Stomach smooth muscle (tissue), 2 donors: ENCODE measurements around the gene RAPH1.
A peak's percentile ranks its signal among the peaks of the same experiment; 100 is the strongest.
"Not testable (repeated sequence)": the region's sequence is repeated elsewhere in the genome, so short reads cannot be mapped to it uniquely, and the experiment has no call there.

ENCODE experiments used
- H3K27ac ChIP-seq: one replicate; pipeline ENCODE4 v1.7.0; 2013; ENCODE audit warnings: mild to moderate bottlenecking, low read length, inconsistent platforms
- H3K27me3 ChIP-seq, 2 donors: one replicate each; pipeline ENCODE4 v1.7.0; 2013; ENCODE audit warnings: low read length in 2 of 2; ENCODE audit not compliant: insufficient read depth in 2 of 2, control insufficient read depth in 1 of 2
- H3K36me3 ChIP-seq, 2 donors: one replicate each; pipeline ENCODE4 v1.7.0; 2013; ENCODE audit warnings: low read length in 2 of 2; ENCODE audit not compliant: control insufficient read depth in 2 of 2, insufficient read depth in 2 of 2
- H3K4me1 ChIP-seq: one replicate; pipeline ENCODE4 v1.7.0; 2013; ENCODE audit warnings: low read length; ENCODE audit not compliant: control insufficient read depth, insufficient read depth
- H3K4me3 ChIP-seq, 2 donors: one replicate each; pipeline ENCODE4 v1.7.0; 2013; ENCODE audit warnings: low read length in 2 of 2
- H3K9ac ChIP-seq, 2 donors: one replicate each; pipeline ENCODE4 v1.7.0; 2013; ENCODE audit warnings: low read length in 2 of 2, mild to moderate bottlenecking in 1 of 2
- H3K9me3 ChIP-seq, 2 donors: one replicate each; pipeline ENCODE4 v1.7.0; 2013; ENCODE audit warnings: low read length in 2 of 2; ENCODE audit not compliant: control insufficient read depth in 2 of 2
- donor health status: healthy.
- donor health status: Pancreatic carcinoma.

The RAPH1 gene

GRCh38 chr2:203547356-203547755 is 12.3 kb upstream of the RAPH1 start:
- Histone ChIP-seq H3K4me1 (peaks cover 2% of the 10 kb centered on the region), H3K4me3 (no peak overlapping the region), H3K9ac (no peak overlapping the region), H3K36me3 (no peaks in the 10 kb centered on the region), H3K9me3 (no peaks in the 10 kb centered on the region), H3K27me3 (no peaks in the 10 kb centered on the region), H3K27ac (no peak overlapping the region)

- Histone ChIP-seq H3K4me1 (no peaks in the 10 kb centered on the region), H3K36me3 (no peaks in the 10 kb centered on the region), H3K27ac (no peak overlapping the region), H3K27me3 (no peaks in the 10 kb centered on the region), H3K9ac (no peak overlapping the region), H3K4me3 (no peak overlapping the region), H3K9me3 (no peaks in the 10 kb centered on the region)
Measured at GRCh38 chr2:203544402-203544801, 9.3 kb upstream of the RAPH1 start.

- Histone ChIP-seq H3K4me1 (no peaks in the 10 kb centered on the region), H3K9me3 (no peaks in the 10 kb centered on the region), H3K27me3 (no peaks in the 10 kb centered on the region), H3K27ac (no peak overlapping the region), H3K9ac (no peak overlapping the region), H3K4me3 (no peak overlapping the region), H3K36me3 (no peaks in the 10 kb centered on the region)
Measured at GRCh38 chr2:203543898-203544328, 8.8 kb upstream of the RAPH1 start.

GRCh38 chr2:203540598-203540997 is 5.5 kb upstream of the RAPH1 start:
- not testable (repeated sequence) for H3K36me3 ChIP-seq, H3K9me3 ChIP-seq, H3K27me3 ChIP-seq, H3K9ac ChIP-seq, H3K4me1 ChIP-seq, H3K27ac ChIP-seq, H3K4me3 ChIP-seq

GRCh38 chr2:203538237-203538636 is 3.1 kb upstream of the RAPH1 start:
- not testable (repeated sequence) for H3K27me3 ChIP-seq, H3K4me1 ChIP-seq, H3K27ac ChIP-seq, H3K9ac ChIP-seq, H3K9me3 ChIP-seq, H3K4me3 ChIP-seq, H3K36me3 ChIP-seq

- not testable (repeated sequence) for H3K27ac ChIP-seq, H3K4me1 ChIP-seq, H3K36me3 ChIP-seq, H3K9ac ChIP-seq, H3K27me3 ChIP-seq, H3K9me3 ChIP-seq, H3K4me3 ChIP-seq
Measured at GRCh38 chr2:203536586-203536951, 1.5 kb upstream of the RAPH1 start.

GRCh38 chr2:203535784-203536585 is 884 bp upstream of the RAPH1 start:
- Histone ChIP-seq H3K4me3 (peak overlapping the region; percentile 85 to 86), H3K27me3 (no peaks in the 10 kb centered on the region), H3K9ac (peak overlapping the region; percentile 89), H3K27ac (peak overlapping the region; percentile 69), H3K9me3 (no peaks in the 10 kb centered on the region), H3K36me3 (no peaks in the 10 kb centered on the region), H3K4me1 (peaks cover 10% of the 10 kb centered on the region)

GRCh38 chr2:203534621-203535077 is 452 bp downstream of the RAPH1 start:
- Histone ChIP-seq H3K27ac (peak overlapping the region; percentile 53), H3K4me3 (peak overlapping the region; percentile 81 to 82), H3K36me3 (no peaks in the 10 kb centered on the region), H3K27me3 (no peaks in the 10 kb centered on the region), H3K4me1 (peaks cover 10% of the 10 kb centered on the region), H3K9ac (peak overlapping the region; percentile 72 to 74), H3K9me3 (no peaks in the 10 kb centered on the region)

GRCh38 chr2:203533676-203534591 is 1.2 kb downstream of the RAPH1 start:
- Histone ChIP-seq H3K4me1 (peaks cover 10% of the 10 kb centered on the region), H3K9me3 (no peaks in the 10 kb centered on the region), H3K9ac (peak overlapping the region; percentile 30 to 74), H3K27me3 (no peaks in the 10 kb centered on the region), H3K4me3 (peak overlapping the region; percentile 81 to 82), H3K27ac (no peak overlapping the region), H3K36me3 (no peaks in the 10 kb centered on the region)

- Histone ChIP-seq H3K27ac (no peak overlapping the region), H3K9ac (no peak overlapping the region), H3K9me3 (no peaks in the 10 kb centered on the region), H3K4me3 (peak overlapping the region; percentile 79 to 82), H3K36me3 (no peaks in the 10 kb centered on the region), H3K27me3 (no peaks in the 10 kb centered on the region), H3K4me1 (peaks cover 10% of the 10 kb centered on the region)
Measured at GRCh38 chr2:203532957-203533658, 2.0 kb downstream of the RAPH1 start.
